Cardiac fibroblast (primary cell): ENCODE measurements around the gene FGFR4.
A peak's percentile ranks its signal among the peaks of the same experiment; 100 is the strongest.

Experiments
- DNase-seq, 2 donors: peaks; one replicate each; pipeline versions ENCODE4 v3.0.0 to v3.0.0-alpha.2; 2010; ENCODE audit warnings: low read depth in 2 of 2
- H3K4me3 ChIP-seq, 2 donors: replicated peaks in 1 of 2; 1 replicate in 1 of 2; 2 replicates in 1 of 2; pipeline ENCODE4 v1.5.1; 2011; ENCODE audit warnings: low read depth in 2 of 2, low read length in 2 of 2, mild to moderate bottlenecking in 2 of 2, moderate library complexity in 1 of 2
- CTCF ChIP-seq: IDR thresholded peaks from one replicate; pipeline ENCODE4 v1.5.1; 2011; ENCODE audit warnings: low read depth, mild to moderate bottlenecking, low read length, inconsistent platforms

FGFR4 gene

GRCh38 chr5:177109810-177110209 lies 23.1 kb downstream of the FGFR4 start:
- TF ChIP-seq CTCF: no peak
- DNase-seq: no peak
- H3K4me3 ChIP-seq: no peak overlapping the region

GRCh38 chr5:177111720-177112394 lies 25.1 kb downstream of the FGFR4 start:
- no peak overlapping the region for H3K4me3 ChIP-seq
- DNase-seq: peak; percentile 44 to 53
- peak; percentile 94 for TF ChIP-seq CTCF

- no peak for DNase-seq
- no peak for TF ChIP-seq CTCF
- no peak overlapping the region for H3K4me3 ChIP-seq
These were observed 26.0 kb downstream of the FGFR4 start for GRCh38 chr5:177112589-177113220.

- DNase-seq: peak; percentile 79 to 82
- TF ChIP-seq CTCF: peak; percentile 99
- H3K4me3 ChIP-seq: no peak overlapping the region
These were observed 27.1 kb downstream of the FGFR4 start for GRCh38 chr5:177113566-177114424.

GRCh38 chr5:177116631-177117373 lies 30.1 kb downstream of the FGFR4 start:
- DNase-seq: peak; percentile 86 to 87

More at GRCh38 chr5:177116631-177117373, 30.1 kb downstream of the FGFR4 start:
- TF ChIP-seq CTCF: no peak
- peak overlapping the region in 1 of 2 donors; percentile 9 for H3K4me3 ChIP-seq
